HepG2 (cell line): ENCODE measurements around the gene LRRIQ4. TPM values are rescaled to one million over a fixed set of nuclear protein-coding genes. Genes with fewer than 3 reads are reported as not detected.

ENCODE experiments used
- ATAC-seq: fragments of 200-7000 bp; cut with Tn5 transposase; 3 replicates; pipeline ENCODE4 v1.9.1; 2020; ENCODE audit warnings: mild to moderate bottlenecking, moderate library complexity
- BruUV-seq: library from RNA; stranded (reverse); fragments of 400-500 nt; replicated peaks from 2 replicates; lab custom pipeline; 2021; lab: Mats Ljungman, UMichigan
- CTCF ChIA-PET: fragments of 300-600 bp; formaldehyde crosslinking; extraction: SDS; loops from one replicate; lab custom pipeline; 2021; ENCODE audit warnings: low total read pairs, inconsistent platforms, low intra/inter-chr PET ratio; lab: Yijun Ruan, JAX
- POLR2A ChIA-PET: fragments of 350-600 bp; sonication (Branson Sonifier 250); formaldehyde crosslinking; loops from one replicate; lab custom pipeline; 2020; ENCODE audit warnings: antibody characterized with exemption, inconsistent platforms; lab: Yijun Ruan, JAX
- DNase-seq: peaks from one replicate; pipeline ENCODE4 v3.0.0-alpha.2; 2015; ENCODE audit warnings: low spot score
- FAIRE-seq: peaks from 3 replicates; lab custom pipeline; 2011; peaks lifted over from hg19 to GRCh38; lab: Jason Lieb, UNC
- H2AFZ ChIP-seq: one replicate; pipeline ENCODE4 v1.6.1; 2011; ENCODE audit warnings: low read length, inconsistent platforms
- H3K27ac ChIP-seq: fragments of 300-600 bp; 3 replicates; pipeline ENCODE4 v1.8.0; 2011; ENCODE audit warnings: mixed run types, mild to moderate bottlenecking, mixed read lengths, low read length, inconsistent platforms; ENCODE audit not compliant: insufficient read depth; ENCODE audit errors: extremely low read length
- H3K27me3 ChIP-seq, 2 experiments: fragments of 200-600 bp in 1 of 2; 2 replicates in 1 of 2; 3 replicates in 1 of 2; pipeline versions ENCODE4 v1.6.0 to v1.8.0; 2011; ENCODE audit warnings: low read length in 2 of 2, mild to moderate bottlenecking in 2 of 2, moderate library complexity in 2 of 2, inconsistent platforms in 1 of 2; ENCODE audit not compliant: insufficient read depth in 2 of 2, control insufficient read depth in 1 of 2
- H3K36me3 ChIP-seq, 2 experiments: fragments of 200-600 bp in 1 of 2; replicated peaks in 1 of 2; 2 replicates in 1 of 2; 3 replicates in 1 of 2; pipeline versions ENCODE4 v1.5.1 to v1.8.0; 2011; ENCODE audit warnings: low read length in 2 of 2, inconsistent platforms in 1 of 2; ENCODE audit not compliant: insufficient read depth in 2 of 2, control insufficient read depth in 1 of 2
- H3K4me1 ChIP-seq: 2 replicates; pipeline ENCODE4 v1.5.1; 2012; ENCODE audit warnings: low read length, inconsistent platforms; ENCODE audit not compliant: insufficient read depth
- H3K4me2 ChIP-seq: 2 replicates; pipeline ENCODE4 v1.6.0; 2011; ENCODE audit warnings: low read depth, low read length, inconsistent platforms
- H3K4me3 ChIP-seq, 3 experiments: fragments of 200-600 bp in 1 of 3; sonication (generic), shearing (Covaris generic) in 1 of 3; replicated peaks in 1 of 3; 2 replicates each; pipeline ENCODE4 v1.5.1; 2011 to 2016; ENCODE audit warnings: low read length in 3 of 3, inconsistent platforms in 2 of 3, low read depth in 2 of 3, mild to moderate bottlenecking in 2 of 3, control low read depth in 1 of 3, mixed read lengths in 1 of 3; ENCODE audit not compliant: insufficient read depth in 1 of 3
- H3K79me2 ChIP-seq: one replicate; pipeline ENCODE4 v1.6.1; 2011; ENCODE audit warnings: low read length, inconsistent platforms; ENCODE audit not compliant: insufficient read depth
- H3K9ac ChIP-seq: 2 replicates; pipeline ENCODE4 v1.6.0; 2011; ENCODE audit warnings: mild to moderate bottlenecking, low read depth, low read length, inconsistent platforms; ENCODE audit not compliant: insufficient read depth
- H3K9me3 ChIP-seq: 2 replicates; pipeline ENCODE4 v1.5.1; 2012; ENCODE audit warnings: mild to moderate bottlenecking, low read length
- H4K20me1 ChIP-seq: 2 replicates; pipeline ENCODE4 v1.6.0; 2011; ENCODE audit warnings: inconsistent platforms, mild to moderate bottlenecking, low read length, moderate library complexity; ENCODE audit not compliant: insufficient read depth
- ATAD3A ChIP-seq: sonication (generic); formaldehyde crosslinking; IDR thresholded peaks from 2 replicates; pipeline ENCODE4 v1.4.0; 2020; ENCODE audit warnings: missing genetic modification reagents
- ATF1 ChIP-seq: IDR thresholded peaks from 2 replicates; pipeline ENCODE4 v1.6.1; 2016; ENCODE audit warnings: mild to moderate bottlenecking, control low read depth
- FOXC1 ChIP-seq: sonication (generic); formaldehyde crosslinking; IDR thresholded peaks from 2 replicates; pipeline ENCODE4 v1.8.0; 2022; ENCODE audit warnings: mild to moderate bottlenecking, missing genetic modification reagents, borderline replicate concordance
- FOXJ3 ChIP-seq: sonication (generic); formaldehyde crosslinking; IDR thresholded peaks from 2 replicates; pipeline ENCODE4 v1.4.0; 2020; ENCODE audit warnings: missing genetic modification reagents, mild to moderate bottlenecking, borderline replicate concordance
- FOXK2 ChIP-seq: fragments of 450-650 bp; IDR thresholded peaks from 2 replicates; pipeline ENCODE4 v1.6.1; 2016
- MXI1 ChIP-seq: IDR thresholded peaks from 3 replicates; pipeline ENCODE4 v1.6.1; 2012; ENCODE audit warnings: low read depth, low read length, inconsistent platforms, borderline replicate concordance
- TEAD2 ChIP-seq: sonication (generic); formaldehyde crosslinking; IDR thresholded peaks from 2 replicates; pipeline ENCODE4 v1.9.0; 2021; ENCODE audit warnings: missing genetic modification reagents
- U2AF2 ChIP-seq: fragments of 200-400 bp; formaldehyde crosslinking; IDR thresholded peaks from 2 replicates; pipeline ENCODE4 v1.6.1; 2017; ENCODE audit warnings: low read depth, mild to moderate bottlenecking, low read length
- WIZ ChIP-seq: sonication (generic); formaldehyde crosslinking; IDR thresholded peaks from 2 replicates; pipeline ENCODE4 v1.5.1; 2020; ENCODE audit warnings: mild to moderate bottlenecking, missing genetic modification reagents
- ZBTB3 ChIP-seq: sonication (generic); formaldehyde crosslinking; IDR thresholded peaks from 2 replicates; pipeline ENCODE4 v1.4.0; 2020; ENCODE audit warnings: low read depth, mild to moderate bottlenecking, moderate library complexity, missing genetic modification reagents, borderline replicate concordance
- ZKSCAN5 ChIP-seq: sonication (generic); formaldehyde crosslinking; IDR thresholded peaks from 2 replicates; pipeline ENCODE4 v1.5.1; 2020; ENCODE audit warnings: mild to moderate bottlenecking, missing genetic modification reagents
- ZNF230 ChIP-seq: sonication (generic); formaldehyde crosslinking; IDR thresholded peaks from 2 replicates; pipeline ENCODE4 v1.4.0; 2020; ENCODE audit warnings: mild to moderate bottlenecking, missing genetic modification reagents
- ZNF562 ChIP-seq: sonication (generic); formaldehyde crosslinking; IDR thresholded peaks from 2 replicates; pipeline ENCODE4 v1.8.0; 2022; ENCODE audit warnings: missing genetic modification reagents, borderline replicate concordance
- ZNF598 ChIP-seq: sonication (generic); formaldehyde crosslinking; IDR thresholded peaks from 2 replicates; pipeline ENCODE4 v1.5.1; 2020; ENCODE audit warnings: mild to moderate bottlenecking, missing genetic modification reagents, borderline replicate concordance
- ZNF605 ChIP-seq: sonication (generic); formaldehyde crosslinking; IDR thresholded peaks from 2 replicates; pipeline ENCODE4 v1.8.0; 2022; ENCODE audit warnings: mild to moderate bottlenecking, missing genetic modification reagents
- WGBS: methylation state at CpG from one replicate; pipeline ENCODE4 v1.1.6; 2017; ENCODE audit warnings: low lambda C conversion rate; 5-methylcytosine and 5-hydroxymethylcytosine counted together
- in situ Hi-C: cut with HindIII; loops from 2 replicates; pipeline ENCODE4 v1.10.0; 2017; ENCODE audit warnings: low pct_unique_long_range_greater_than_20kb; ENCODE audit not compliant: extremely low pct_ligation_motif_present
- intact Hi-C: fragments of 100-400 bp; cut with micrococcal nuclease; formaldehyde crosslinking; loops from one replicate; pipeline ENCODE4 v1.10.0; 2022; ENCODE audit not compliant: unreplicated experiment
- polyA plus RNA-seq, 8 experiments: library from polyadenylated mRNA; depleted of rRNA in 3 of 8; stranded (reverse) in 7 of 8; unstranded in 1 of 8; fragments of >200 nt; fragmentation: Illumina TruSeq in 4 of 8; extraction: Trizol in 4 of 8; gene quantifications; 2 replicates each; pipeline versions ENCODE4 v1.2.1 to v1.2.3, GENCODE V29; 2011 to 2016; ENCODE audit warnings: low read depth in 4 of 8, missing spikeins in 1 of 8, mixed read lengths in 1 of 8; ENCODE audit not compliant: insufficient read depth in 1 of 8
- total RNA-seq, 5 experiments: library from RNA; depleted of rRNA; stranded (reverse); fragments of >200 nt; fragmentation: Illumina TruSeq; extraction: Trizol; gene quantifications; 2 replicates each; pipeline ENCODE4 v1.2.3, GENCODE V29; 2016; ENCODE audit warnings: low read depth in 1 of 5
- TF ChIP-seq, protein P1 (sequence below): sonication (generic); formaldehyde crosslinking; IDR thresholded peaks from 2 replicates; pipeline ENCODE4 v1.5.0; 2020; ENCODE audit warnings: missing genetic modification reagents
- TF ChIP-seq, protein P2 (sequence below): sonication (generic); formaldehyde crosslinking; IDR thresholded peaks from 2 replicates; pipeline ENCODE4 v1.8.0; 2022; ENCODE audit warnings: missing genetic modification reagents, mild to moderate bottlenecking, borderline replicate concordance
- TF ChIP-seq, protein P3 (sequence below): sonication (generic); formaldehyde crosslinking; IDR thresholded peaks from 2 replicates; pipeline ENCODE4 v1.9.0; 2021; ENCODE audit warnings: missing genetic modification reagents, mild to moderate bottlenecking, borderline replicate concordance

The LRRIQ4 gene
- total and polyA plus RNA-seq, 2 of the 13 experiments (the other 11 are each of a cell fraction or from before 2014, with no cell fraction given), result not detected

DNA sequence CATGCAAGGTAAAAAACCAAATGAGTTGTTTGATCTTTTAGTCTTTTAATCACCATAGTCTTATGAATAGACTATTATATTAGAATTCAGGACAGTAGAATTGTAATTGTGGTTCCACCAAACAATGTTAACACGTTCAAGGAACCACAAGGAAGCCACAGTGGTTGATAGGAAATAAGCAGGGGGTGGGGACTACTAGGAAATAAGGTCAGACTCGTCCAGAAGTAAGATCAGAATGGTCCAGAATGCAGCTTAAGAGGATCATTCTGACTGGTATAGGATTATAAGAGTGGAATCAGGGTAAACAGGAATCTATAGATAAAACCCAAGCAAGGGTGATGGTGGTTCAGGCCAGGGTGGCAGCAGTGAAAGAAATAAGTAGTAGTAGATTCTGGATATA is 31.9 kb upstream of the LRRIQ4 start (continued):
- TF ChIP-seq ZKSCAN5 (CRISPR knock-in tag), result no peak
- no peak for TF ChIP-seq TEAD2 (CRISPR knock-in tag)

DNA sequence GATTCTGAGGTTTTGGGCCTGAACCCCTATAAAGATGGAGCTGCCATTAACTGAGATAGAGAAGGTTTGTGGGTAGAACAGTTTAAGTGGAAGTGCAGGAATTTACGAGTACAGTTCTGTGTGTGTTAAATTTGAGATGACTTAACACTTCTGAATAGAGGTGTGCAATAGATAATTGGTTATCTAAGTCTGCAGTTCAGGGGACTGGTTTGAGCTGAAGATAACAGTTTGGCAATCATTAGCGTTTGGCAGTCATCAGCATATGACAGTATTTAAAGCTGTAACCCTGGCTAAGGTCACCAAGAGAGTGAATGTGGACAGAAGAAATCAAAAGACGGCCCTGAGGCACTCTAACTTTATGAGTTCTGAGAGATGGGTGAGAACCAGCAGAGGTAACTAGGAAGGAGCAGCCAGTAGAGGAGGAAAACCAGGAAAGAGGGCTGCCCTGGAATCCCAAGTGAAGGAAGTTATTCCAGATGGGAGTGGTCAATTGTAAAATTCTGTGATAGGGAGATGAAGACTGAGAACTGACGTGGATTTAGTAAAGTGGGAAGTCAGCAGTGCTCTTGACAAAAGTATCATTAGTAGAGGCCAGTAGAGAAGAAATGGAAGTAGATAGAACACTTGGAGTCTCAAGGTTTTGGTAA is 31.3 kb upstream of the LRRIQ4 start:
- Histone ChIP-seq H2AFZ (no peak overlapping the region), H3K4me1 (no peaks in the 10 kb centered on the region), H3K36me3 (peaks cover 11 to 62% of the 10 kb centered on the region in 2 experiments), H3K27ac (no peak overlapping the region), H3K27me3 (no peaks in the 10 kb centered on the region), H4K20me1 (no peaks in the 10 kb centered on the region), H3K4me2 (no peak overlapping the region), H3K79me2 (peaks cover 1% of the 10 kb centered on the region), H3K4me3 (no peak overlapping the region), H3K9ac (no peak overlapping the region), H3K9me3 (no peaks in the 10 kb centered on the region)
- TF ChIP-seq WIZ (no peak), FOXC1 (CRISPR knock-in tag) (no peak), ZNF598 (CRISPR knock-in tag) (no peak), ATF1 (CRISPR knock-in tag) (no peak), FOXK2 (no peak), ZNF605 (no peak), U2AF2 (no peak), ATAD3A (CRISPR knock-in tag) (no peak), ZBTB3 (CRISPR knock-in tag) (no peak), MXI1 (no peak), ZNF562 (CRISPR knock-in tag) (no peak), FOXJ3 (CRISPR knock-in tag) (no peak), ZNF230 (CRISPR knock-in tag) (no peak)
- TF ChIP-seq, protein P1, sequence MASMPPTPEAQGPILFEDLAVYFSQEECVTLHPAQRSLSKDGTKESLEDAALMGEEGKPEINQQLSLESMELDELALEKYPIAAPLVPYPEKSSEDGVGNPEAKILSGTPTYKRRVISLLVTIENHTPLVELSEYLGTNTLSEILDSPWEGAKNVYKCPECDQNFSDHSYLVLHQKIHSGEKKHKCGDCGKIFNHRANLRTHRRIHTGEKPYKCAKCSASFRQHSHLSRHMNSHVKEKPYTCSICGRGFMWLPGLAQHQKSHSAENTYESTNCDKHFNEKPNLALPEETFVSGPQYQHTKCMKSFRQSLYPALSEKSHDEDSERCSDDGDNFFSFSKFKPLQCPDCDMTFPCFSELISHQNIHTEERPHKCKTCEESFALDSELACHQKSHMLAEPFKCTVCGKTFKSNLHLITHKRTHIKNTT (CRISPR knock-in tag), result no peak
- TF ChIP-seq, protein P2, sequence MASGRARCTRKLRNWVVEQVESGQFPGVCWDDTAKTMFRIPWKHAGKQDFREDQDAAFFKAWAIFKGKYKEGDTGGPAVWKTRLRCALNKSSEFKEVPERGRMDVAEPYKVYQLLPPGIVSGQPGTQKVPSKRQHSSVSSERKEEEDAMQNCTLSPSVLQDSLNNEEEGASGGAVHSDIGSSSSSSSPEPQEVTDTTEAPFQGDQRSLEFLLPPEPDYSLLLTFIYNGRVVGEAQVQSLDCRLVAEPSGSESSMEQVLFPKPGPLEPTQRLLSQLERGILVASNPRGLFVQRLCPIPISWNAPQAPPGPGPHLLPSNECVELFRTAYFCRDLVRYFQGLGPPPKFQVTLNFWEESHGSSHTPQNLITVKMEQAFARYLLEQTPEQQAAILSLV (CRISPR knock-in tag), result no peak
- TF ChIP-seq, protein P3, sequence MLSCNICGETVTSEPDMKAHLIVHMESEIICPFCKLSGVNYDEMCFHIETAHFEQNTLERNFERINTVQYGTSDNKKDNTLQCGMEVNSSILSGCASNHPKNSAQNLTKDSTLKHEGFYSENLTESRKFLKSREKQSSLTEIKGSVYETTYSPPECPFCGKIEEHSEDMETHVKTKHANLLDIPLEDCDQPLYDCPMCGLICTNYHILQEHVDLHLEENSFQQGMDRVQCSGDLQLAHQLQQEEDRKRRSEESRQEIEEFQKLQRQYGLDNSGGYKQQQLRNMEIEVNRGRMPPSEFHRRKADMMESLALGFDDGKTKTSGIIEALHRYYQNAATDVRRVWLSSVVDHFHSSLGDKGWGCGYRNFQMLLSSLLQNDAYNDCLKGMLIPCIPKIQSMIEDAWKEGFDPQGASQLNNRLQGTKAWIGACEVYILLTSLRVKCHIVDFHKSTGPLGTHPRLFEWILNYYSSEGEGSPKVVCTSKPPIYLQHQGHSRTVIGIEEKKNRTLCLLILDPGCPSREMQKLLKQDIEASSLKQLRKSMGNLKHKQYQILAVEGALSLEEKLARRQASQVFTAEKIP (CRISPR knock-in tag), result no peak
- 91% methylated on average over 4 of the region's 4 CpGs for WGBS
- intact Hi-C loops (no loop called here), in situ Hi-C loops (no loop called here)
- CTCF ChIA-PET, result no interaction called here
- DNase-seq (no peak), FAIRE-seq (no peak), ATAC-seq (no peak)
- BruUV-seq, result no TSS peak
- POLR2A ChIA-PET, result no interaction called here
